Endometrial microvascular endothelial cells (primary cell): ENCODE data around the gene SNAPC4. TPM values are rescaled to one million over a fixed set of nuclear protein-coding genes. Genes with fewer than 3 reads are reported as not detected.
"Not testable (repeated sequence)": the region's sequence is repeated elsewhere in the genome, so short reads cannot be mapped to it uniquely, and the experiment has no call there.

Source experiments
- in situ Hi-C: cut with HindIII; loops from 2 replicates; pipeline ENCODE4 v1.10.0; 2017; ENCODE audit warnings: low sequenced_read_pairs, low pct_unique_long_range_greater_than_20kb; ENCODE audit errors: inconsistent ontology term
- total RNA-seq: library from RNA; depleted of rRNA; stranded (reverse); fragments of >200 nt; gene quantifications from one replicate; pipeline ENCODE4 v1.2.3, GENCODE V29; 2015; ENCODE audit errors: inconsistent ontology term

The SNAPC4 gene
- total RNA-seq, 1 donor from 2014 or later = 6.8 TPM

DNA sequence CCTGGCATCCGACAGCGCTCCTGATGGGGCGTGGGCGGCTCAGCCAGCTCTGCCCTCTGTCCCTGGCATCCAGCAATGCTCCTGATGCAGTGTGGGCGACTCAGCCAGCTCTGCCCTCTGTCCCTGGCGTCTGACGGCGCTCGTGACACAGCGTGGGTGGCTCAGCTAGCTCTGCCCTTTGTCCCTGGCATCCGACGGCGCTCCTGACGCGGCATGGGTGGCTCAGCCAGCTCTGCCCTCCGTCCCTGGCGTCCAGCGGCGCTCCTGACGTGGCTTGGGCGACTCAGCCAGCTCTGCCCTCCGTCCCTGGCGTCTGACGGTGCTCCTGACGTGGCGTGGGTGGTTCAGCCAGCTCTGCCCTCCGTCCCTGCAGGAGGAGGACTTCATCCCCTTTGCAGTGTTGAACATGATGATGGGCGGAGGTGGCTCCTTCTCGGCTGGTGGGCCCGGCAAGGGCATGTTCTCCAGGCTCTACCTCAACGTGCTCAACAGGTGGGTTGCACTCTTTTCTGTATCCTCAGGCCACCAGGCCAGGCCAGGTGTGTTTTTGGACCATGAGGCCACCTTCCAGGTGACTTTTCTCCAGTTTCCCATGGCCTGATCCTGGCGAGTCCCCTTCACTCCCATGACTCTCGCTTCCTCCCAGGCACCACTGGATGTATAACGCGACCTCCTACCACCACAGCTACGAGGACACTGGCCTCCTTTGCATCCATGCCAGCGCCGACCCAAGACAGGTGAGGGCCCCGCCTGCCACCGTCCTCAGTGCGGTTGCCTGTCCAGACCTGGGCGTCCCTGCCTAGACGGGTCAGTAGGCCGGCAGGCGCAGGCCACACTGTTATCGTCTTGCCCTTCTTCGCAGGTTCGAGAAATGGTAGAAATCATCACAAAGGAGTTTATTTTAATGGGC, 18.5 kb upstream of the SNAPC4 start:
- in situ Hi-C loops = no loop called here

DNA sequence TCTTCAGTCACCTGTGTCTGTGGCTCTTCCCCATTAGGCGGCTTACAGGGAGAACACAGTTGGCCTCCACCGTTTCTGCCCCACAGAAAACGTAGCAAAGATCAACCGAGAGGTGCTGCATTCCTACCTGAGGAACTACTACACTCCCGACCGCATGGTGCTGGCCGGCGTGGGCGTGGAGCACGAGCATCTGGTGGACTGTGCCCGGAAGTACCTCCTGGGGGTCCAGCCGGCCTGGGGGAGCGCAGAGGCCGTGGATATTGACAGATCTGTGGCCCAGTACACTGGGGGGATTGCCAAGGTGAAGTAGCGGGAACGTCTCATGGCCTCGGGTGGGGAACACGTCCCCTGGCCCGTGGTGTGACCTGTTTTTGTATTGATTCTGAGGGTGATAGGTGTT, 16.9 kb upstream of the SNAPC4 start:
- in situ Hi-C loops = no loop called here

- in situ Hi-C loops = no loop called here
Measured at GRCh38 chr9:136416427-136416826, 16.5 kb upstream of the SNAPC4 start.

DNA sequence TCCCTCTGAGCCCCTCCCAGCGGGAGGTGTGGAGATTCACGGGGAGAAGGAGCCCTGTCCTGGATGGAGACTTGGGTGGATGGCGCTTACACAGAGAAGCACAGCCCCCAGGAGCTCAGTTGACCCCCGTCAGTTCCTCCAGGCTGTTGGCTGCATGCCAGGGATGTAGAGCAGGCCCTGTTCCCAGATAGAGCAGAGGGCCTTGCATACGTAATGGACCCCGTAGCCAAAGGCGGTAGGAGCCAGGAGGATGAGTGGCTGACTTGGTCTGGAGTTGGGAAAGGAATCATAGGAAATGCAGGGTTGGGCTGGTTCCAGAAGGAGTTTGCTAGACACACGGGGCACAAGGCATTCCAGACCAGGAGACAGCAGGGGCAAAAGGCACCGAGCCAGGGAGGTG, 13.0 kb upstream of the SNAPC4 start:
- in situ Hi-C loops = no loop called here

DNA sequence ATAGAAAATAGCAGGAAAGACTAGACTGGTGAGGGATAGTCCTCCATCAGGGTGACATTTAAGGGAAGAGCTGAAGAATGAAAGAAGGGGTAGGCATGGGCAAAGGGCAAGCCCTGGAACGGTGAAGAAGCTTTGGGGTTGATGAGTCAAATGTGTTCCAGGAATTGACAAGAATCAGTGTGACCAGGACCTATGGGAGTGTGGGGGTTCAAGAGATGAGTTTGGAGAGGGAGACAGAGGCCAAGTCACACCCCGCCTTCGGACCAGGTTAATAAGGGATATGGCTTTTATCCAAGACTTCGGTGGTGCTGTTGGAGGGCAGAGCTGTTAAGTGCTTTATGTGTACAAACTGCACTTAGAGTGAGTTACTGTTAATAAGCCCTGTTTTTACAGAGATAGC, 11.4 kb upstream of the SNAPC4 start:
- in situ Hi-C loops = no loop called here

GRCh38 chr9:136410500-136411287, 10.7 kb upstream of the SNAPC4 start, which contains the start of the genes ENTR1 and PMPCA:
Gene ENTR1, minus strand, starts transcription at chr9:136410614. Its CDS starts 217 bp downstream, at chr9:136410397.
Gene PMPCA, plus strand, starts transcription at chr9:136410658. Its CDS starts 11 bp downstream, at chr9:136410669.
- in situ Hi-C loops = no loop called here

- in situ Hi-C loops = no loop called here
Measured at GRCh38 chr9:136409557-136410455, 9.8 kb upstream of the SNAPC4 start.

DNA sequence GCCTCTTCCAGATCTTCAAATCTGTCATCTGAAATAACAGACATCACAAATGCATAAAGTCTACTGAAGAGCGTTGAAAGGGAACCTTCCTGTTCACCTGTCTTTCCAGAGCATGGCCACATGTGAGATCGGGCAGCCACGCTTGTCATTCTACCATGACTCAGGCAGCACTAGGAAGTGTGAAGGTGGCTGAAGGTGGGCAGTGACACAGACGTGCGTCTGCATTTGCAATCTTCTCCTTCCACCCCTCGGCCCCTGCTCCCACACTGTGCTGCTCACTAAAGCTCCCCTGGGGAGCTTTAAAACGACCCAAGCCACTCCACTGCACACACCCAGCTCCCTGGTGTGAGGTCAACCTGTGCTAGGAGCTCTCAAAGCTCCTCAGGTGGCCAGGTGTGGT, 7.9 kb upstream of the SNAPC4 start:
- in situ Hi-C loops = no loop called here

GRCh38 chr9:136407061-136407460, 7.1 kb upstream of the SNAPC4 start:
- in situ Hi-C loops = not testable (repeated sequence)

DNA sequence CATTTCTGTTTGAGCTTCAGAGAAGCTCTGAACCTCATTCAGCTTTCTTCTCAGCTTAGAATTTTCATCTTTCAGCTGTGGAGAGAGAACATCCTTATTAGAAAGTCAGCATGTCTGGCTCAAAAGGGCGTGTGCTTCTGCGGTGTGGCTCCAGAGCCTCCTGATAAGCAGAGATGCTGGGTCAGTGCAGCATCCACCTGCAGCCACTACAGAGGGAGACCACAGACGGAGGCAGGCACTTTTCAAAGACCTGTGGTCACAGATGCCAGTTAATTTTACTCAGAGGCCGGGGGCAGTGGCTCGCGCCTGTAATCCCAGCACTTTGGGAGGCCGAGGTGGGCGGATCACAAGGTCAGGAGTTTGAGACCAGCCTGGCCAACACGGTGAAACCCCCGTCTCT, 5.9 kb upstream of the SNAPC4 start:
- in situ Hi-C loops = not testable (repeated sequence)

- in situ Hi-C loops = no loop called here
Measured at GRCh38 chr9:136405481-136405880, 5.5 kb upstream of the SNAPC4 start.

- in situ Hi-C loops = no loop called here
Measured at GRCh38 chr9:136404801-136405136, 4.8 kb upstream of the SNAPC4 start.

DNA sequence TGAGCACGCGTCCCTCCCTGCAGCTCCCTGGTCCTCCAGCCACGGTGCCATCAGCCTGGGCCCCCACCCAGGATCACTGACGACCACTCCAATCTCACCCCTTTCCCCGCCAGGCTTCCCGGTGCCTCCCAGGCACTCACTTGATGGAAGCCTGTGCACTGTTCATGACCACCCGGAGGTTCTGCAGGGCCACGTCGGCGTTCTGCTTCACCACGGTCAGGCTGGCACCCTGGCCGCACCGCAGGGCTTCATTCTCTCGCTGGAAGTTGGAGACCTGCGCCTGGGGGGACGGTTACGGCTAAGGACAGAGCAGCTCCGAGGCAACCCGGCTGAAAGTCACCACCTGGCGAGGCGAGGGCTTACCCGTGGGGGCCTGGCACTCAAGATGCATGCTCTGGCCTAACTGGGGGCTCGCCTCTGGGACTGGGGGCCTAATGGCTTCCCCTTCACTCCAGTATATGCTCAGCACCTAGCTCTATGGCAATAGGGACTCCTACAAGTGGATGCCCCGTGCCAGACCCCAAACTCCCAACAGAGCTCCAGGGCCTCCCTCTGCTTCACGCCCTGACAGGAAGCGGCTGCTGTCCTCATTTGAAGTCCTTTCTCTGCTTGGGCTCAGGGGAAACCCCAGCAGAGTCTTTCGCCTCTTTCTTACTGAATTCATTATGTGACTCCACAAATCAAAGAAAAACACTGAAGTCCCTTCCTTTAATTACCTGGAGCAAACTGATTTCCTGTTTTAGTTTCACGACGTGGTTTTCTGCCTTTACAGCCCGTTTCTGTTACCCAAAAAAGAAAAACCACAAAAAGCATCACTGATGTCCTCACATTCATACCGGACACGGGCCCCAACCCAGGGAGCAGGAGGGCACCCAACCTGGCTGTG, 4.2 kb upstream of the SNAPC4 start:
- in situ Hi-C loops = no loop called here

- in situ Hi-C loops = no loop called here
Measured at GRCh38 chr9:136403538-136403914, 3.6 kb upstream of the SNAPC4 start.

DNA sequence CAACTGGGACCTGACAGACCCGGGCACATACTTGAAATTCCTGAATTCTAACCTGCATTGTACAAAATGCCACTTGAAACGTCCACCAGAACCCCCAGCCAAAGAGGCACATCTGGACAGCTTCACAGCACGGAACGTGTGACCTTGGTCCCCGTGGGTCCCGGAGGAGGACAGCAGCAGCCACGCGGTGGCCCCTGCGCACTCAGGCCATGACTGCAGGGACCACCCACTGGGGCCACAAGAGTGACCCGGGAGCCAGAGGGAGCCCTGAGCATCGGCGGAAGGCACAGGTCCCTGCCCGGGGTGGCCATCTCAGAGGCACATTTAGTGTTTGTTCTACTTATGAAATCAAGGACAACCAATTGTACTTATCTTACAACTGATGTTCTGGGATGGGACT, 2.1 kb upstream of the SNAPC4 start:
- in situ Hi-C loops = no loop called here

DNA sequence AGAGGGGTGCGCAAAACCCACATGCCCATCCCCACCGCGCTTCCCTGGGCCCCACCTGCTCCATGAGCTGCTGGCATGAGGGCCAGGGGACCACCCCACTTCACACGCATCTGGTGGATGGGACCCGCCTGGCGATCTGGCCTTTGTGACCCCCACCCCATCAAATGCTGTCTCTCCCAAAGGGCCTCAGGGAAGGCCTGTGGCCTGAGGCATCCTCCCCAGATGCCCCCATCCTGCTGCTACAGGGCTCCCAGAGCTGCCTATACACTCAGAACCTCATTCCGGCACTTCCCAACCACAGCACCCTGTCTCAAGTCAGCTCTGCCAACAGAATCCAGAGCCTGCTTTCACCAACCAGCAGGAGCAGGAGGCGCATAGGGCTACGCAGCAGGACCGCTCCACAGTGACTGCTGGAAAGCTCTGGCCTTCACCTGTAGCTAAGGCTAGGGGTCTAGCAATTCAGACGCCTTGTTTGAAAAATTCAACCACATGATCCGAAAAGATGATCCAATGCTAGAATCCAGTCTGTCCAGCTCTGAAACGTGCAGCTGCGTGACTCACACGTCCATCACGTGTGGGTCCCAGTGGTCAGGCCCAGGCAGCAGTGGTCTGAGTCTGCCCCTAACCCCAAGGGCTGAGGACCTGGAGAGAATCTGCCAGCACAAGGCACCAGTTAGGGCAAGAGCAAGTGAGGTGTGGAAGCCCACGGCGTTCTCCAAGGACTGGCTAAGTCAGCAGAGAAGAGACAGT, 1.4 kb upstream of the SNAPC4 start:
- in situ Hi-C loops = no loop called here

DNA sequence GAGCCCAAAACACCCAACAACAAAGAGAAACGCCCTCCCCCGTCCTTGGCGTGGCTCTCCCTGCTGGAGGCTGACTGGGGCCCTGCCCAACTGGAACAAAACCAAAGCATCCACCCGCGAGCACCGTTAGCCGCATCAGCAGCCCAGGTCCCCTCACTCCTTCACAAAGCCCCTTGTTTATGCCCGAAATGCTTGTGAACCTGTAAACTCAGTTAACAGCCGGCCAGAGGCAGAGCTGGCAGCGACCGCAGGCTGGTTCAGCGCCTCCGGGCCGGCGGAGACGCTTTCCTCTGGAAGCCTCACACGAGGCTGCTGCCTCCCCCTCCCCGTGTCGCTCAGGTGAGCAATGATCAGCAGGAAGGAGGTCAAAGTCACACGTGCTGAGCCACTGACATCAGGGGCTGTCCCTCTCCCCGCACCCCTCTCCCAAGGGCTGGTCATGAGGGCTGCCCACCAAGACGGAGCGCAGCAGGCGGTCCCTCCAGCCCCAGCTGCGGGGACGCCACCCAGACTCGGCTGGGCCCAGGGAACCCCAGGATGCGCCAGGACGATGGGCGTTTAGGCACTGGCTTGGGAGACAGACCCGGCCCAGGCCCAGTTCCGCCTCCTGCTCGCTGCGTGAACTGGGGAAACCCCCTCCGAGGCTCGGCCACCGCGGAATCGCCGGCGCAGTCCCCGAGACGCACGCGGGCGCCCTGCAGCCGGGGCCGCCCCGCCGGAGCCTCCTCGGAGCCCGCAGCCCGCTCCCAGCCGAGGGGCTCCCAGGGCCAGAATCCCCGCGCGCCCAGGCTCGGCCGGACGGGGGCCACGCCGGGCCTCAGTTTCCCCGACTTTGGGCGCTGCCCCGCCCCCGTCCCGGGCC, 563 bp downstream of the SNAPC4 start:
- in situ Hi-C loops = no loop called here
